Esophagus muscularis mucosa (tissue), 4 donors: Measurements from ENCODE around the gene ULK4.

ENCODE experiments used
- EP300 ChIP-seq: sonication (generic); formaldehyde crosslinking; IDR thresholded peaks from one replicate; pipeline ENCODE4 v1.6.1; 2017; ENCODE audit warnings: antibody characterized with exemption
- POLR2A ChIP-seq: fragments of 450-650 bp; IDR thresholded peaks from one replicate; pipeline ENCODE4 v1.6.1; 2017; ENCODE audit warnings: antibody characterized with exemption, moderate library complexity, mild to moderate bottlenecking, low read depth
- POLR2AphosphoS5 ChIP-seq, 2 donors: sonication (generic); formaldehyde crosslinking; IDR thresholded peaks; one replicate each; pipeline ENCODE4 v1.6.1; 2017; ENCODE audit warnings: antibody characterized with exemption in 2 of 2
- TF ChIP-seq, protein P1 (sequence below), 3 experiments: fragments of 200-600 bp in 2 of 3; fragments of 450-650 bp in 1 of 3; sonication (generic) in 2 of 3; IDR thresholded peaks; one replicate each; pipeline ENCODE4 v1.5.1; 2017 to 2019; ENCODE audit warnings: antibody characterized with exemption in 3 of 3, mild to moderate bottlenecking in 2 of 3, moderate library complexity in 1 of 3

- TF ChIP-seq, protein P1, sequence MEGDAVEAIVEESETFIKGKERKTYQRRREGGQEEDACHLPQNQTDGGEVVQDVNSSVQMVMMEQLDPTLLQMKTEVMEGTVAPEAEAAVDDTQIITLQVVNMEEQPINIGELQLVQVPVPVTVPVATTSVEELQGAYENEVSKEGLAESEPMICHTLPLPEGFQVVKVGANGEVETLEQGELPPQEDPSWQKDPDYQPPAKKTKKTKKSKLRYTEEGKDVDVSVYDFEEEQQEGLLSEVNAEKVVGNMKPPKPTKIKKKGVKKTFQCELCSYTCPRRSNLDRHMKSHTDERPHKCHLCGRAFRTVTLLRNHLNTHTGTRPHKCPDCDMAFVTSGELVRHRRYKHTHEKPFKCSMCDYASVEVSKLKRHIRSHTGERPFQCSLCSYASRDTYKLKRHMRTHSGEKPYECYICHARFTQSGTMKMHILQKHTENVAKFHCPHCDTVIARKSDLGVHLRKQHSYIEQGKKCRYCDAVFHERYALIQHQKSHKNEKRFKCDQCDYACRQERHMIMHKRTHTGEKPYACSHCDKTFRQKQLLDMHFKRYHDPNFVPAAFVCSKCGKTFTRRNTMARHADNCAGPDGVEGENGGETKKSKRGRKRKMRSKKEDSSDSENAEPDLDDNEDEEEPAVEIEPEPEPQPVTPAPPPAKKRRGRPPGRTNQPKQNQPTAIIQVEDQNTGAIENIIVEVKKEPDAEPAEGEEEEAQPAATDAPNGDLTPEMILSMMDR (IDR thresholded peaks at IDR 0.05): no peak
- TF ChIP-seq EP300 (no peak), POLR2A (no peak), POLR2AphosphoS5 (IDR thresholded peaks at IDR 0.05) (no peak)
Measured at GRCh38 chr3:41478278-41478677, 483.6 kb downstream of the ULK4 start.
